MCF 10A (cell line): ENCODE results near the gene TMEM184A. TPM values are rescaled to one million over a fixed set of nuclear protein-coding genes. Genes with fewer than 3 reads are reported as not detected.

Experiments used
- BruUV-seq: library from RNA; stranded (reverse); fragments of 400-500 nt; replicated peaks from 2 replicates; lab custom pipeline; 2021; lab: Mats Ljungman, UMichigan
- CTCF ChIA-PET: fragments of 300-600 bp; sonication (Branson Sonifier 250); formaldehyde crosslinking; extraction: SDS; loops from one replicate; lab custom pipeline; 2021; ENCODE audit warnings: antibody characterized with exemption, inconsistent platforms; lab: Yijun Ruan, JAX
- POLR2A ChIA-PET: fragments of 300-600, 350-650 bp; sonication (Branson Sonifier 250); formaldehyde crosslinking; extraction: SDS; loops from one replicate; lab custom pipeline; 2020; ENCODE audit warnings: antibody characterized with exemption, inconsistent platforms; lab: Yijun Ruan, JAX
- DNase-seq: peaks from one replicate; pipeline ENCODE4 v3.0.0-alpha.2; 2018; ENCODE audit not compliant: unreplicated experiment
- H3K27ac Mint-ChIP-seq: one replicate; pipeline ENCODE4 v1.8.0; 2022; ENCODE audit warnings: mild to moderate bottlenecking, low read depth, mixed read lengths; ENCODE audit not compliant: unreplicated experiment
- H3K27me3 Mint-ChIP-seq: one replicate; pipeline ENCODE4 v1.8.0; 2022; ENCODE audit warnings: mixed read lengths; ENCODE audit not compliant: insufficient read depth, unreplicated experiment
- H3K36me3 Mint-ChIP-seq: one replicate; pipeline ENCODE4 v1.8.0; 2022; ENCODE audit warnings: mild to moderate bottlenecking, moderate library complexity, mixed read lengths; ENCODE audit not compliant: insufficient read depth, unreplicated experiment
- H3K4me1 Mint-ChIP-seq: one replicate; pipeline ENCODE4 v1.8.0; 2022; ENCODE audit warnings: mixed read lengths; ENCODE audit not compliant: insufficient read depth, unreplicated experiment
- H3K4me3 Mint-ChIP-seq: one replicate; pipeline ENCODE4 v1.8.0; 2022; ENCODE audit warnings: mild to moderate bottlenecking, moderate library complexity, mixed read lengths; ENCODE audit not compliant: unreplicated experiment
- H3K9me3 Mint-ChIP-seq: one replicate; pipeline ENCODE4 v1.8.0; 2022; ENCODE audit warnings: mixed read lengths; ENCODE audit not compliant: unreplicated experiment
- intact Hi-C: fragments of 100-400 bp; cut with micrococcal nuclease; formaldehyde crosslinking; loops from 2 replicates; pipeline ENCODE4 v1.14.1; 2022
- total RNA-seq: library from RNA; stranded (reverse); gene quantifications from 2 replicates; pipeline ENCODE4 v1.2.3, GENCODE V29; 2022
- TF ChIP-seq, protein P1 (sequence below): fragments of 200-600 bp; IDR thresholded peaks from one replicate; pipeline ENCODE4 v1.8.0; 2022; ENCODE audit warnings: antibody characterized with exemption, mild to moderate bottlenecking; ENCODE audit not compliant: unreplicated experiment

TMEM184A gene
- total RNA-seq, 1 experiment from 2014 or later, result 14.2 TPM

DNA sequence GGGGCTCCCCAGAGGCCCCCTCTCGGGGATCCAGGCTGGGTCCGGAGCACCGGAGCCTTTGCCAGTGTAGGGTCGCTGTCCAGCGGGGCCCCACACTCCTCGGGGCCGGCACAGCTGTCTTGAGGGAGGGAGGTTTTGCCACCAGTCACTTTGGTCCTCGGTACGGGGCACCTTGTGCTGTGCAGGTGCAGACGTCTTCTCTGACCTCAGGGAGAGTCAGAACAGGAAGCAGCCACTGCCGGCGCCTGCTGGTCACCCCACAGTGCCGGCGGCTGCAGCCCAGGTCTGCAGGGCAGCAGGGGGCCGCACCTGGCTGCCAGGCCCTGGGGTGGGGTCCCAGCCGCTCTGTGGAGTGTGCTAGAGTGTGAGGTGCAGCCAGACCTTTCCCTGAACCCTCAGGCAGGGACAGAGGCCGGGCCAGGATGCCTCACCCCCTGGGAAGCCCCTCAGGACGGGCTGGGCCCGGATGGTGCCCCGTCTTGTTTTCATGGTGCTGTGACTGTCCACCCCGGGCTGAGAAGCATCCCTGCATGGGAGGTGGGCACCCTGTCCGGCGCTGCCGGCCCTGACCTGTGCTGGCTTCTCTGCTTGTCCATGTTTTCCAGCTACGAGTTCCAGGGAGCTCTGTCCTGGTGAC is 17.3 kb downstream of the TMEM184A start:
- BruUV-seq, result no TSS peak
- peaks cover 1% of the 10 kb centered on the region for H3K4me1 Mint-ChIP-seq
- ChIA-PET POLR2A (interaction anchor here (7.8 kb wide), 1 partner anchor 17 kb away, joined by 118 read pairs; the partner anchor contains the start of gene TMEM184A), CTCF (interaction anchor here (1.2 kb wide), 2 partner anchors 17 to 65 kb away, joined by 4 to 7 read pairs; partner anchors contain the start of gene TMEM184A)
- H3K4me3 Mint-ChIP-seq, result no peak overlapping the region
- peaks cover 46% of the 10 kb centered on the region for H3K36me3 Mint-ChIP-seq
- H3K27ac Mint-ChIP-seq, result no peak overlapping the region
- DNase-seq, result no peak
- no peaks in the 10 kb centered on the region for H3K9me3 Mint-ChIP-seq
- no peaks in the 10 kb centered on the region for H3K27me3 Mint-ChIP-seq
- TF ChIP-seq, protein P1, sequence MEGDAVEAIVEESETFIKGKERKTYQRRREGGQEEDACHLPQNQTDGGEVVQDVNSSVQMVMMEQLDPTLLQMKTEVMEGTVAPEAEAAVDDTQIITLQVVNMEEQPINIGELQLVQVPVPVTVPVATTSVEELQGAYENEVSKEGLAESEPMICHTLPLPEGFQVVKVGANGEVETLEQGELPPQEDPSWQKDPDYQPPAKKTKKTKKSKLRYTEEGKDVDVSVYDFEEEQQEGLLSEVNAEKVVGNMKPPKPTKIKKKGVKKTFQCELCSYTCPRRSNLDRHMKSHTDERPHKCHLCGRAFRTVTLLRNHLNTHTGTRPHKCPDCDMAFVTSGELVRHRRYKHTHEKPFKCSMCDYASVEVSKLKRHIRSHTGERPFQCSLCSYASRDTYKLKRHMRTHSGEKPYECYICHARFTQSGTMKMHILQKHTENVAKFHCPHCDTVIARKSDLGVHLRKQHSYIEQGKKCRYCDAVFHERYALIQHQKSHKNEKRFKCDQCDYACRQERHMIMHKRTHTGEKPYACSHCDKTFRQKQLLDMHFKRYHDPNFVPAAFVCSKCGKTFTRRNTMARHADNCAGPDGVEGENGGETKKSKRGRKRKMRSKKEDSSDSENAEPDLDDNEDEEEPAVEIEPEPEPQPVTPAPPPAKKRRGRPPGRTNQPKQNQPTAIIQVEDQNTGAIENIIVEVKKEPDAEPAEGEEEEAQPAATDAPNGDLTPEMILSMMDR, result no peak
- intact Hi-C loops, result no loop called here

DNA sequence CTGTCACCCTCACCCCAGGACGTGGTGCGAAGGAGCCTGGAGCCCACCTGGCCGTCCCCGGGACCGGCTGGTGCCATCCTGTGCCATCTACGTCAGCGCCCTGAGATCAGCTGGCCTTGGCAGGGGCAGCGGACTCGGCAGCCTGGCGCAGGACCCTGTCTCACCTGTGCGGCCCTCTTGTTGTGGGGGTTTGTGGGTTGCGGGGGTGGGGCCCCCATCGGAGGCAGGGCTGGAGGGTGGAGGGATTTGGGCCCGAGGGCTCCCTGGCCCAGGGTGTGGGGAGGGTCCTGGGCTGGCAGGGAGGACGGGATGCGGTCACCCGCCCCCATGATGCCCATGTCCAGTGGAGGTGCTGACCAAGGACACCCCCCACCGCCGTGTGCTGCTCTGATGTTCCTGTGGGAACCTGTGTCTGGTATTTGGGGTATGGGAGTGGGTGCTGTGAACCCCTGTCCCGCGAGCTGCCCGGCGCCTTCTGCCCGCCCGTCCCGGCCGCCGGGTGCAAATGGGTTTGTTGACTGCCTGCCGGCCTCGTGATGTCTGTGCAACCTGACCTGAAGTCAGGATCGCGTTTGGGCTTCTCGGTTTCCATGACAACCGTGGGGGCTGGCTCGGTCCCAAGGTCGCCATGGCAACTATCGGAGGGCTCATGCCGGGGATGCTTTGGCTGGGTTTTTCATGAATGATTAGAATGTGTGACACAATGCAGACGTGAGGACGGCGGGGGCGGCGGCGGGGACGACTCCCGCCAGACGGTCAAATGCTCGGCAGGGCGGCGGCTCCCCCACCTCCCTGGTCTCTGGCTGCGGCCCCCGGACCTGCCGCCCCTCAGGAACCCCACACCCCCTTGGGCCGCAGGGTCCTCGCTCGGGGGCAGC is 18.2 kb downstream of the TMEM184A start:
- BruUV-seq, result no TSS peak
- intact Hi-C loops, result no loop called here
- TF ChIP-seq, protein P1, result no peak

DNA sequence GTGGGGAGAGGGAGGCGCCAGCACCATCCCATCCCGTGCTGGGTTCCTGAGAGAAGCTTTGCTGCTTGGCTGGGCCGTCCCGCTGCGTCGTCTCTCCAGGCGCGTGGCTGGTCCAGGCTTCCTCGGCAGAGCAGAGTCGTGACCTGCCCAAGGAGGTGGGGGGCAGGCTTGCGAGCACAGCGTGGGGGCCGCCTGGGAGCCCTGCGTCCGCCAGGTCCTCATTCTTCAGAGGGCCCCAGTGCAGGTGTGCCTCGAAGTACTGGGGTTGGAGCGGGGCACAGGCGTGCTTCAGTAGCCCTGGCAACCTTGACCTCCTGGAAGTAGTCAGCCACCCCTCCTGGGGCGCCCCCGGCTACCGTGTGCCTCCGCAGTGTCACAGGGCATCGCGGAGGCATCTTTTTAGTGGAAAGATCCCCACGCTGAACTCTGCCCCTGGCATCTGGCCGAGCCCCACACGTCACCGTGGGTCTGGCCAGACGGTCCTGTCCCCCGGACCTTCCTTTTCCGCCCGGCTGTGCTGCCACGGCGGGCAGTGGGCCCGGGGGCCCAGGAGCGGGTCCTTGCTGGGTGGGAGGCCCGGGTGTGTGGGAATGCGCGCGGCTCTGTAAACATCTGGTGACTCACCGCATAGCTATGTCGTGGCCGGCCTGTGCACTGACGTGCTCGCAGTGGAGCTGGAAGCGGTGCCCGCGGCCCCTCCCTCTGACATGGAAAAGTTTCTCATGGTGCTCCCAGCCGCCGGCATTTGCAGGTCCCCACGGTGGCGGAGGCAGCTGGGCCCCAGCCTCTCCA is 19.1 kb downstream of the TMEM184A start:
- CTCF ChIA-PET, result interaction anchor here (0.6 to 0.9 kb wide), 4 partner anchors 9 to 1051 kb away, joined by 3 to 4 read pairs (median 3); no protein-coding TSS in a partner anchor
- Mint-ChIP-seq H3K9me3 (no peaks in the 10 kb centered on the region), H3K4me3 (peak overlapping the region; percentile 70), H3K4me1 (peaks cover 12% of the 10 kb centered on the region), H3K27ac (peak overlapping the region; percentile 75), H3K36me3 (peaks cover 41% of the 10 kb centered on the region), H3K27me3 (no peaks in the 10 kb centered on the region)
- peak; percentile 94 for DNase-seq
- intact Hi-C loops, result no loop called here
- POLR2A ChIA-PET, result interaction anchor here (0.7 to 7.8 kb wide), 6 partner anchors 19 to 817 kb away, joined by 3 to 118 read pairs (median 5); partner anchors contain the start of gene TMEM184A
- no TSS peak for BruUV-seq
- TF ChIP-seq, protein P1, result no peak

More for the DNA sequence above, 18.2 kb downstream of the TMEM184A start:
- ChIA-PET CTCF (interaction anchor here (0.6 kb wide), 3 partner anchors 20 to 1052 kb away, joined by 3 to 5 read pairs (median 3); no protein-coding TSS in a partner anchor), POLR2A (interaction anchor here (0.7 to 7.8 kb wide), 7 partner anchors 18 to 816 kb away, joined by 3 to 118 read pairs (median 4); partner anchors contain the start of gene TMEM184A)
- H3K27me3 Mint-ChIP-seq, result no peaks in the 10 kb centered on the region
- DNase-seq, result peak; percentile 35
- peaks cover 38% of the 10 kb centered on the region for H3K36me3 Mint-ChIP-seq
- H3K27ac Mint-ChIP-seq, result peak overlapping the region; percentile 75
- peaks cover 10% of the 10 kb centered on the region for H3K4me1 Mint-ChIP-seq
- H3K9me3 Mint-ChIP-seq, result no peaks in the 10 kb centered on the region
- H3K4me3 Mint-ChIP-seq, result peak overlapping the region; percentile 70
